HCT116 (cell line): ENCODE data around the gene BLNK. TPM values are rescaled to one million over a fixed set of nuclear protein-coding genes. Genes with fewer than 3 reads are reported as not detected.

ENCODE experiments used
- ATAC-seq: fragments of 200-7000 bp; cut with Tn5 transposase; 2 replicates; pipeline ENCODE4 v1.9.1; 2020; ENCODE audit warnings: mild to moderate bottlenecking, moderate library complexity
- BruUV-seq: library from RNA; stranded (reverse); fragments of 400-500 nt; replicated peaks from 2 replicates; lab custom pipeline; 2021; lab: Mats Ljungman, UMichigan
- CTCF ChIA-PET: fragments of 300-600 bp; sonication (Branson Sonifier 250); formaldehyde crosslinking; loops from one replicate; lab custom pipeline; 2021; ENCODE audit warnings: antibody characterized with exemption; lab: Charles Lee
- POLR2A ChIA-PET: fragments of 300-600, 350-600 bp; sonication (Branson Sonifier 250); formaldehyde crosslinking; loops from one replicate; lab custom pipeline; 2021; ENCODE audit warnings: antibody characterized with exemption; lab: Charles Lee
- RAD21 ChIA-PET, 2 experiments: fragments of 300-600 bp; sonication (Branson Sonifier 250); formaldehyde crosslinking; loops; one replicate each; lab custom pipeline; 2023; ENCODE audit warnings: low total read pairs in 2 of 2; ENCODE audit not compliant: uncharacterized antibody in 2 of 2, unreplicated experiment in 2 of 2, low non-redundant PET in 1 of 2; lab: Charles Lee
- DNase-seq: peaks from one replicate; pipeline ENCODE4 v3.0.0-alpha.2; 2010; ENCODE audit warnings: low read depth, low spot score
- H2AFZ ChIP-seq: fragments of 200-600 bp; shearing (Covaris generic), sonication (generic); 2 replicates; pipeline ENCODE4 v1.6.1; 2017; ENCODE audit warnings: low read depth, mixed run types, mixed read lengths, antibody characterized with exemption, low read length; ENCODE audit not compliant: poor library complexity, severe bottlenecking
- H3K27ac ChIP-seq: 2 replicates; pipeline ENCODE4 v1.5.1; 2012; ENCODE audit warnings: low read depth, low read length
- H3K27me3 ChIP-seq: fragments of 200-600 bp; sonication (generic); 2 replicates; pipeline ENCODE4 v1.6.1; 2016; ENCODE audit warnings: mixed run types, low read length, mixed read lengths; ENCODE audit not compliant: insufficient read depth
- H3K36me3 ChIP-seq, 2 experiments: fragments of 200-500 bp in 1 of 2; fragments of 200-600 bp in 1 of 2; sonication (Bioruptor generic) in 1 of 2; sonication (generic) in 1 of 2; 2 replicates each; pipeline versions ENCODE4 v1.5.1 to v1.6.1; 2014 to 2016; ENCODE audit warnings: low read length in 2 of 2, inconsistent platforms in 1 of 2, mixed read lengths in 1 of 2, mixed run types in 1 of 2; ENCODE audit not compliant: insufficient read depth in 2 of 2, control insufficient read depth in 1 of 2
- H3K4me1 ChIP-seq, 2 experiments: fragments of 200-600 bp in 1 of 2; sonication (generic) in 1 of 2; 2 replicates each; pipeline versions ENCODE4 v1.5.1 to v1.6.1; 2012 to 2017; ENCODE audit warnings: low read length in 2 of 2, inconsistent platforms in 1 of 2, mild to moderate bottlenecking in 1 of 2, mixed read lengths in 1 of 2, mixed run types in 1 of 2, moderate library complexity in 1 of 2; ENCODE audit not compliant: insufficient read depth in 2 of 2, control insufficient read depth in 1 of 2
- H3K4me2 ChIP-seq: fragments of 200-600 bp; sonication (generic); 2 replicates; pipeline ENCODE4 v1.6.1; 2017; ENCODE audit warnings: mixed run types, low read length, mixed read lengths
- H3K4me3 ChIP-seq, 2 experiments: fragments of 200-600 bp in 1 of 2; sonication (generic) in 1 of 2; replicated peaks in 1 of 2; 2 replicates each; pipeline ENCODE4 v1.5.1; 2011 to 2016; ENCODE audit warnings: low read length in 2 of 2, control low read depth in 1 of 2, low read depth in 1 of 2, mild to moderate bottlenecking in 1 of 2, mixed read lengths in 1 of 2, mixed run types in 1 of 2
- H3K79me2 ChIP-seq: fragments of 200-600 bp; sonication (generic); 2 replicates; pipeline ENCODE4 v1.6.1; 2017; ENCODE audit warnings: mild to moderate bottlenecking, mixed run types, low read length, moderate library complexity, mixed read lengths; ENCODE audit not compliant: insufficient read depth
- H3K9ac ChIP-seq: fragments of 200-600 bp; sonication (generic); 2 replicates; pipeline ENCODE4 v1.6.1; 2016; ENCODE audit warnings: low read length, mixed read lengths
- H3K9me2 ChIP-seq: fragments of 200-600 bp; sonication (generic), shearing (Covaris generic); 2 replicates; pipeline ENCODE4 v1.6.1; 2017; ENCODE audit warnings: mixed run types, mild to moderate bottlenecking, moderate library complexity; ENCODE audit not compliant: insufficient read depth
- H3K9me3 ChIP-seq, 2 experiments: fragments of 200-500 bp in 1 of 2; fragments of 200-600 bp in 1 of 2; sonication (Bioruptor generic) in 1 of 2; sonication (generic) in 1 of 2; 2 replicates each; pipeline ENCODE4 v1.6.1; 2014 to 2017; ENCODE audit warnings: low read length in 2 of 2, mixed read lengths in 2 of 2, inconsistent platforms in 1 of 2, low read depth in 1 of 2, mild to moderate bottlenecking in 1 of 2, mixed run types in 1 of 2, moderate library complexity in 1 of 2; ENCODE audit not compliant: control insufficient read depth in 1 of 2, insufficient read depth in 1 of 2
- H4K20me1 ChIP-seq: fragments of 200-600 bp; sonication (generic), shearing (Covaris generic); 2 replicates; pipeline ENCODE4 v1.6.1; 2017; ENCODE audit warnings: mixed run types, mild to moderate bottlenecking, moderate library complexity; ENCODE audit not compliant: insufficient read depth
- CBX3 ChIP-seq: IDR thresholded peaks from 2 replicates; pipeline ENCODE4 v1.6.1; 2012; ENCODE audit warnings: low read depth
- CEBPB ChIP-seq: IDR thresholded peaks from 2 replicates; pipeline ENCODE4 v1.6.1; 2012; ENCODE audit warnings: low read depth
- EZH2phosphoT487 ChIP-seq: fragments of 200-600 bp; IDR thresholded peaks from 2 replicates; pipeline ENCODE4 v1.6.1; 2018; ENCODE audit warnings: antibody characterized with exemption, borderline replicate concordance
- MAX ChIP-seq: IDR thresholded peaks from 2 replicates; pipeline ENCODE4 v1.6.1; 2012
- POLR2A ChIP-seq: IDR thresholded peaks from 2 replicates; pipeline ENCODE4 v1.7.0; 2011; ENCODE audit warnings: borderline replicate concordance; ENCODE audit not compliant: insufficient read depth, insufficient read length; ENCODE audit errors: extremely low read depth
- POLR2AphosphoS5 ChIP-seq: IDR thresholded peaks from 2 replicates; pipeline ENCODE4 v1.6.1; 2011; ENCODE audit warnings: mild to moderate bottlenecking, low read depth, low read length, moderate library complexity
- RAD21 ChIP-seq: IDR thresholded peaks from 2 replicates; pipeline ENCODE4 v1.6.1; 2012; ENCODE audit warnings: low read depth, mild to moderate bottlenecking
- SRF ChIP-seq: IDR thresholded peaks from 2 replicates; pipeline ENCODE4 v1.6.1; 2012; ENCODE audit warnings: low read depth
- YY1 ChIP-seq: IDR thresholded peaks from 2 replicates; pipeline ENCODE4 v1.6.1; 2011; ENCODE audit warnings: low read length, low read depth, moderate library complexity, mild to moderate bottlenecking; ENCODE audit not compliant: insufficient replicate concordance; ENCODE audit errors: extremely low read depth
- ZBTB33 ChIP-seq: IDR thresholded peaks from 2 replicates; pipeline ENCODE4 v1.6.1; 2011; ENCODE audit warnings: mild to moderate bottlenecking, low read length, moderate library complexity; ENCODE audit not compliant: insufficient replicate concordance; ENCODE audit errors: extremely low read depth
- ZNF274 ChIP-seq: fragments of 200-500 bp; sonication (Bioruptor generic); IDR thresholded peaks from 2 replicates; pipeline ENCODE4 v1.6.1; 2014; ENCODE audit warnings: mild to moderate bottlenecking, low read depth, low read length, inconsistent platforms
- intact Hi-C: fragments of 100-400 bp; cut with micrococcal nuclease; formaldehyde crosslinking; loops from 2 replicates; pipeline ENCODE4 v1.10.0; 2022
- total RNA-seq: library from RNA; stranded (reverse); gene quantifications from one replicate; pipeline ENCODE4 v1.2.1, GENCODE V29; 2021; ENCODE audit not compliant: unreplicated experiment

BLNK gene
- total RNA-seq, 1 experiment from 2014 or later = 0.59 TPM

- no peaks in the 10 kb centered on the region for H3K79me2 ChIP-seq
- no peaks in the 10 kb centered on the region for H3K9me3 ChIP-seq
- DNase-seq (no peak), ATAC-seq (no peak)
- no TSS peak for BruUV-seq
- H3K27me3 ChIP-seq = no peaks in the 10 kb centered on the region
- H3K4me3 ChIP-seq = no peak overlapping the region
- no peak for TF ChIP-seq CBX3
- no peak for TF ChIP-seq RAD21
- TF ChIP-seq POLR2A = no peak
- TF ChIP-seq EZH2phosphoT487 = no peak
- TF ChIP-seq SRF = no peak
- TF ChIP-seq ZNF274 = no peak
- TF ChIP-seq CEBPB = no peak
- TF ChIP-seq POLR2AphosphoS5 = no peak
- no peak for TF ChIP-seq YY1
- no peak for TF ChIP-seq MAX
- TF ChIP-seq ZBTB33 = no peak
- intact Hi-C loops = no loop called here
- no peaks in the 10 kb centered on the region for H3K9me2 ChIP-seq
- POLR2A ChIA-PET = interaction anchor here (1.6 kb wide), 1 partner anchor 126 kb away, joined by 4 read pairs; the partner anchor contains the start of gene ZNF518A
- no peaks in the 10 kb centered on the region for H3K4me1 ChIP-seq
- H3K9ac ChIP-seq = no peak overlapping the region
- peak overlapping the region; percentile 48 for H2AFZ ChIP-seq
- H3K36me3 ChIP-seq = no peaks in the 10 kb centered on the region
- H3K4me2 ChIP-seq = no peak overlapping the region
- RAD21 ChIA-PET = no interaction called here
- CTCF ChIA-PET = no interaction called here
- H3K27ac ChIP-seq = no peak overlapping the region
- H4K20me1 ChIP-seq = no peaks in the 10 kb centered on the region
Measured at GRCh38 chr10:96255549-96256333, 15.6 kb downstream of the BLNK start.
